Activated CD8-positive, alpha-beta T cell treated with anti-CD3 and anti-CD28 coated beads, Interleukin-2, amount 10 ng/mL, durations not matched to agents 7 days and 5 days (primary cell): ENCODE results near the gene RNF4. TPM values are rescaled to one million over a fixed set of nuclear protein-coding genes. Genes with fewer than 3 reads are reported as not detected.
"Not testable (repeated sequence)": the region's sequence is repeated elsewhere in the genome, so short reads cannot be mapped to it uniquely, and the experiment has no call there.

Experiments
- ATAC-seq: fragments of 150-1000 bp; cut with Tn5 transposase; one replicate; pipeline ENCODE4 v1.10.0; 2021; ENCODE audit warnings: moderate library complexity
- CTCF ChIA-PET: fragments of 350-600 bp; sonication (Branson Sonifier 250); formaldehyde crosslinking; loops from one replicate; lab custom pipeline; 2021; ENCODE audit warnings: antibody characterized with exemption; lab: Charles Lee
- POLR2A ChIA-PET: fragments of 350-600 bp; sonication (Branson Sonifier 250); formaldehyde crosslinking; loops from one replicate; lab custom pipeline; 2021; ENCODE audit warnings: antibody characterized with exemption; lab: Charles Lee
- DNase-seq: peaks from one replicate; pipeline ENCODE4 v3.0.0-alpha.2; 2020
- H3K27ac Mint-ChIP-seq: one replicate; pipeline ENCODE4 v1.8.0; 2021; ENCODE audit warnings: mild to moderate bottlenecking, mixed read lengths
- H3K27me3 Mint-ChIP-seq: one replicate; pipeline ENCODE4 v1.8.0; 2021; ENCODE audit warnings: low read depth, mixed read lengths
- H3K36me3 Mint-ChIP-seq: one replicate; pipeline ENCODE4 v1.8.0; 2021; ENCODE audit warnings: low read depth, mixed read lengths
- H3K4me1 Mint-ChIP-seq: one replicate; pipeline ENCODE4 v1.8.0; 2021; ENCODE audit warnings: low read depth, mixed read lengths
- H3K4me3 Mint-ChIP-seq: one replicate; pipeline ENCODE4 v1.8.0; 2021; ENCODE audit warnings: mild to moderate bottlenecking, mixed read lengths
- H3K9me3 Mint-ChIP-seq: one replicate; pipeline ENCODE4 v1.8.0; 2022; ENCODE audit warnings: mixed read lengths; ENCODE audit not compliant: insufficient read depth
- total RNA-seq, 2 experiments: library from RNA; stranded (reverse); gene quantifications; one replicate each; pipeline ENCODE4 v1.2.3, GENCODE V29; 2021

RNF4 gene
- total RNA-seq, 2 experiments from 2014 or later, result 105 to 118 TPM

- ChIA-PET CTCF (no interaction called here), POLR2A (interaction anchor here (1.5 kb wide), 1 partner anchor 28 kb away, joined by 4 read pairs; the partner anchor contains the start of gene RNF4)
- ATAC-seq (no peak), DNase-seq (no peak)
- no peaks in the 10 kb centered on the region for H3K9me3 Mint-ChIP-seq
- no peaks in the 10 kb centered on the region for H3K27me3 Mint-ChIP-seq
- no peak overlapping the region for H3K27ac Mint-ChIP-seq
- H3K36me3 Mint-ChIP-seq, result peaks cover 69% of the 10 kb centered on the region
- peaks cover 4% of the 10 kb centered on the region for H3K4me1 Mint-ChIP-seq
- H3K4me3 Mint-ChIP-seq, result no peak overlapping the region
Measured at GRCh38 chr4:2497324-2497723, 28.4 kb downstream of the RNF4 start.

- Mint-ChIP-seq H3K4me3 (no peak overlapping the region), H3K27me3 (no peaks in the 10 kb centered on the region), H3K36me3 (peaks cover 65% of the 10 kb centered on the region), H3K9me3 (no peaks in the 10 kb centered on the region), H3K4me1 (peaks cover 4% of the 10 kb centered on the region), H3K27ac (no peak overlapping the region)
- no peak for ATAC-seq
- CTCF ChIA-PET, result no interaction called here
- POLR2A ChIA-PET, result no interaction called here
- no peak for DNase-seq
Measured at GRCh38 chr4:2497931-2498330, 29.0 kb downstream of the RNF4 start.

DNA sequence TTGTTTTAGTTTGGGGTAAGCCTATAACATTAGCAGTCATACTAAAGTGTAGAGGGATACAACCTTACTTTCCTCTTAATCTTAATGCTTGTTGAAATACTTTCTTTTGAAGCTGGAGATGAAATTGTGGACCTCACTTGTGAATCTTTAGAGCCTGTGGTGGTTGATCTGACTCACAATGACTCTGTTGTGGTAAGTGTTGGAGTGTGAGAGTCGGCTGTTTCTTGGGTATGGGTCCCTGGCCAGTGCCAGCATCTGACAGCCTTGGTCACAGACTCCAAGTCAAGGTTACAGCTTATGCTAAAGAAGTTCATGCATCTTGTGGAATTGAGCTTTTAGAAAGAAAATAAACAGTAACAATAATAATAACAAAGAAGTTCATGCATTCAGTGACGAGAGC is 31.6 kb downstream of the RNF4 start:
- H3K9me3 Mint-ChIP-seq, result no peaks in the 10 kb centered on the region
- CTCF ChIA-PET, result no interaction called here
- no peaks in the 10 kb centered on the region for H3K27me3 Mint-ChIP-seq
- POLR2A ChIA-PET, result interaction anchor here (0.6 kb wide), 1 partner anchor 11 kb away, joined by 3 read pairs; no protein-coding TSS in a partner anchor
- peaks cover 2% of the 10 kb centered on the region for H3K4me1 Mint-ChIP-seq
- ATAC-seq (no peak), DNase-seq (no peak)
- no peak overlapping the region for H3K27ac Mint-ChIP-seq
- no peak overlapping the region for H3K4me3 Mint-ChIP-seq
- peaks cover 64% of the 10 kb centered on the region for H3K36me3 Mint-ChIP-seq

- ATAC-seq, result no peak
- DNase-seq, result no peak
- H3K4me1 Mint-ChIP-seq, result peaks cover 2% of the 10 kb centered on the region
- H3K27ac Mint-ChIP-seq, result peak overlapping the region; percentile 34
- ChIA-PET CTCF (no interaction called here), POLR2A (interaction anchor here (0.6 kb wide), 1 partner anchor 11 kb away, joined by 3 read pairs; no protein-coding TSS in a partner anchor)
- no peaks in the 10 kb centered on the region for H3K27me3 Mint-ChIP-seq
- H3K36me3 Mint-ChIP-seq, result peaks cover 65% of the 10 kb centered on the region
- H3K4me3 Mint-ChIP-seq, result no peak overlapping the region
- no peaks in the 10 kb centered on the region for H3K9me3 Mint-ChIP-seq
Measured at GRCh38 chr4:2501034-2501594, 32.2 kb downstream of the RNF4 start.

GRCh38 chr4:2503809-2504208 is 34.9 kb downstream of the RNF4 start:
- Mint-ChIP-seq H3K27me3 (no peaks in the 10 kb centered on the region), H3K9me3 (no peaks in the 10 kb centered on the region), H3K4me3 (no peak overlapping the region), H3K4me1 (peaks cover 4% of the 10 kb centered on the region), H3K27ac (no peak overlapping the region), H3K36me3 (peaks cover 67% of the 10 kb centered on the region)
- DNase-seq (no peak), ATAC-seq (no peak)
- POLR2A ChIA-PET, result no interaction called here
- CTCF ChIA-PET, result no interaction called here

DNA sequence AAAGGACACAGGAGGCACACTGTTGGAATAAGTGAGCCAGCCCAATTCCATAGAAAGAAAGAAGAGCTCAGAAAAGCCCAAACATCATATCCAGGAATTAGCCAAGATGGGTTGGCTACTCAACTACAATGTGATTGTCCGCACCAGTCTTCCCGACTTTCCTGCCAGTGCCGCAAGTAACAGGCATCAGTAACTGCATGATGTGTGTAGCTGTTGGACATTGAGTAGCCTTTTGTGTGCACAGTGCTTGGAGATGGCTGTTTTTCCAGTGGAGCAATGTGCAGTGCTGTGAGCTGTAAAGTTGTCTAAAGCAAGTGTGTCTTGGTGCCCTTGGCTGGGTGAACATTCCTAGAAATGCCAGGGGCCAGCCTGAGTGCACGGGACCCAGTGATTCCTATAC is 38.4 kb downstream of the RNF4 start:
- CTCF ChIA-PET, result no interaction called here
- Mint-ChIP-seq H3K36me3 (peaks cover 64% of the 10 kb centered on the region), H3K27me3 (no peaks in the 10 kb centered on the region), H3K27ac (no peak overlapping the region), H3K4me3 (no peak overlapping the region), H3K9me3 (no peaks in the 10 kb centered on the region), H3K4me1 (peaks cover 16% of the 10 kb centered on the region)
- POLR2A ChIA-PET, result no interaction called here
- no peak for DNase-seq
- ATAC-seq, result no peak

- POLR2A ChIA-PET, result no interaction called here
- ATAC-seq (no peak), DNase-seq (no peak)
- Mint-ChIP-seq H3K27ac (no peak overlapping the region), H3K4me1 (peaks cover 16% of the 10 kb centered on the region), H3K9me3 (no peaks in the 10 kb centered on the region), H3K27me3 (no peaks in the 10 kb centered on the region), H3K36me3 (peaks cover 65% of the 10 kb centered on the region), H3K4me3 (no peak overlapping the region)
- CTCF ChIA-PET, result interaction anchor here (0.6 kb wide), 1 partner anchor 289 kb away, joined by 3 read pairs; no protein-coding TSS in a partner anchor
Measured at GRCh38 chr4:2507855-2508254, 38.9 kb downstream of the RNF4 start.

DNA sequence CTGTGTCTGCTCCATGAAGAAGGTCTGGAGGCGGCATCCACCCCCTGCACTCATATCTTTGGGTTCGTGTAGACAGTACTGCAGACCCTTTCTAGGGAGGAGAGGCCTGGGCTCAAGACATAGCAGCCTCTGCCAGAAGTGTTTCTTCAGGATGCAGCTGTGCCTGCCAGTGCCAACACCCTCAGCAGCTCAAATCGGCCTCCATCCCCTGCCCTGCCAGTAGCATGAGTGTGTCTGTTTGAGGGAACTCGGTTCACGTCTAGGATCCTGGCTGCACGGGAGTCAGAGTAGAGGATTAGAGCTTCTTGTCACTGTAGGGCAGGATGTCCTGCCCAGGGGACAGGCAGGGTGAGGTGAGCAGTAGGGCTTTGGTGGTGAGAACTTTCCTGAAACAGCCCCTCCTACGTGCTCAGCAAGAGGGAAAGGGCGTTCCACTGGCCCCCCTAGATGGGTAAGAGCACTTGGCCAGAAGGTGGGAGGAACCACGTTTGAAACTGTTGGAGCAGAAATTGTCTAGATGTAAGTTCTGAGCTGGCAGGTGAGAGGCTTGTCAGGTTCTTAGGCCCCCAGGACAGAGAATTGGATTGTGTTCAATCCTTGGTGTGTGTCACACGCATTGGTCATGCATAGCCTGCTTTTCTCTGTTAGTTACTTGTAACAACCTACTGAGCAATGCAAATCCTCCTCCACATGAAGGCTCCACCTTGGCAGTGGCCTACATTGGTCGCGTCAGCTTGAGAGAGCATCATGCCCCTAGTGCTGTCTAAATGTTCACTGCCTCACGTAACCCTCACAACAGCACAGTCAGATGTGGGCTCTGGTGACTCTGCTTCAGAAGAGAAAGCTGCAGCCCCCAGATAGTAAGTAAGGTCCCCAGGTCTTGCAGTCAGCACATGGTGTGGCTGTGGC is 41.7 kb downstream of the RNF4 start:
- H3K4me3 Mint-ChIP-seq, result no peak overlapping the region
- H3K27ac Mint-ChIP-seq, result peak overlapping the region; percentile 20
- peaks cover 16% of the 10 kb centered on the region for H3K4me1 Mint-ChIP-seq
- peaks cover 74% of the 10 kb centered on the region for H3K36me3 Mint-ChIP-seq
- ATAC-seq (no peak), DNase-seq (no peak)
- ChIA-PET POLR2A (no interaction called here), CTCF (no interaction called here)
- no peaks in the 10 kb centered on the region for H3K9me3 Mint-ChIP-seq
- H3K27me3 Mint-ChIP-seq, result no peaks in the 10 kb centered on the region

DNA sequence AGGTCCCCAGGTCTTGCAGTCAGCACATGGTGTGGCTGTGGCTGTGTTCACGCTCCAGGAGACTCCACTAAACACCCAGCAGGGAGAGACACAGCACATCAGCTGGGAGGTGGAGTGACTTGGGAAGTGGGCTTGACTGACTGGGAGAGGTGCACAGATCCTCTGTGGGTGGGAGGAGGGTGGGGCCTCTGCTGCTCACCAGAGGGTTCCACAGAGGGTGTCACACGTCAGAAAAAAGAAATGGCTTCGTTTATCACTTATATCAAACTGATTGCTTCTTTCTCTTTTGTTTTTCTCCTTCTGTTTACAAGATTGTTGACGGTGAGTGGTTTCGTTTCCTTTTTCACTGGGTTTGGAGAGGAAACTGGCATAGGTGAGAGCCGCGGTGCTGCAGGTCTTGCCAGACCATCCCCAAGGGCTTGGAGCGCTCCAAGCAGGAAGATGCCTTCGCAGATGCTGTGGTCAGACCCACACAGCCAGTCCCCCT is 42.8 kb downstream of the RNF4 start:
- no peaks in the 10 kb centered on the region for H3K9me3 Mint-ChIP-seq
- CTCF ChIA-PET, result interaction anchor here (0.7 kb wide), 1 partner anchor 24 kb away, joined by 3 read pairs; no protein-coding TSS in a partner anchor
- H3K36me3 Mint-ChIP-seq, result peaks cover 73% of the 10 kb centered on the region
- H3K4me3 Mint-ChIP-seq, result no peak overlapping the region
- DNase-seq (no peak), ATAC-seq (peak; percentile 37)
- POLR2A ChIA-PET, result no interaction called here
- no peaks in the 10 kb centered on the region for H3K27me3 Mint-ChIP-seq
- H3K4me1 Mint-ChIP-seq, result peaks cover 16% of the 10 kb centered on the region
- H3K27ac Mint-ChIP-seq, result peak overlapping the region; percentile 68

- ChIA-PET POLR2A (interaction anchor here (1.1 kb wide), 1 partner anchor 15 kb away, joined by 4 read pairs; no protein-coding TSS in a partner anchor), CTCF (interaction anchor here (0.7 kb wide), 1 partner anchor 23 kb away, joined by 3 read pairs; no protein-coding TSS in a partner anchor)
- ATAC-seq, result no peak
- H3K4me3 Mint-ChIP-seq, result no peak overlapping the region
- H3K36me3 Mint-ChIP-seq, result peaks cover 68% of the 10 kb centered on the region
- H3K9me3 Mint-ChIP-seq, result no peaks in the 10 kb centered on the region
- H3K4me1 Mint-ChIP-seq, result peaks cover 16% of the 10 kb centered on the region
- no peaks in the 10 kb centered on the region for H3K27me3 Mint-ChIP-seq
- peak overlapping the region; percentile 68 for H3K27ac Mint-ChIP-seq
- DNase-seq, result no peak
Measured at GRCh38 chr4:2512396-2513135, 43.7 kb downstream of the RNF4 start.

DNA sequence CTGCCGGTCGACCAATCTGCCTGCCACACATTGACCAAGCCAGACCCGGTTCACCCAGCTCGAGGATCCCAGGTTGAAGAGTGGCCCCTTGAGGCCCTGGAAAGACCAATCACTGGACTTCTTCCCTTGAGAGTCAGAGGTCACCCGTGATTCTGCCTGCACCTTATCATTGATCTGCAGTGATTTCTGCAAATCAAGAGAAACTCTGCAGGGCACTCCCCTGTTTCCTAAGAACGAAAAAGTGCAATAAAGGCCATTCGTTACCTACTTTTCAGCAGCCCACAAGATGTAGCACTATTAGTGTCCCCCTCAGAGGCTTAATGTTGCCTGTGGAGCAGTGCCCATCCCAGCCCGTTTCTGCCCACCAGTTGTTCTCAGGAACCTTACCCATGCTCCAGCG is 45.3 kb downstream of the RNF4 start:
- peaks cover 14% of the 10 kb centered on the region for H3K4me1 Mint-ChIP-seq
- H3K9me3 Mint-ChIP-seq, H3K27me3 Mint-ChIP-seq, DNase-seq, H3K27ac Mint-ChIP-seq, CTCF ChIA-PET, POLR2A ChIA-PET, H3K4me3 Mint-ChIP-seq, ATAC-seq: not testable (repeated sequence)
- peaks cover 65% of the 10 kb centered on the region for H3K36me3 Mint-ChIP-seq
